Activated T-helper 17 cell treated with anti-CD3 and anti-CD28 coated beads, Interleukin-2, amount 50 U/mL, for 72 hours (primary cell): Measurements from ENCODE around the gene KCNAB1. TPM values are rescaled to one million over a fixed set of nuclear protein-coding genes. Genes with fewer than 3 reads are reported as not detected.

Experiments
- ATAC-seq: fragments of 150-1000 bp; cut with Tn5 transposase; replicated peaks from 2 replicates; pipeline ENCODE4 v1.10.0; 2021; ENCODE audit warnings: mild to moderate bottlenecking, moderate library complexity
- H3K27ac Mint-ChIP-seq: one replicate; pipeline ENCODE4 v1.8.0; 2022; ENCODE audit warnings: mixed read lengths
- H3K27me3 Mint-ChIP-seq: one replicate; pipeline ENCODE4 v1.8.0; 2022; ENCODE audit warnings: mixed read lengths
- H3K36me3 Mint-ChIP-seq: one replicate; pipeline ENCODE4 v1.8.0; 2022; ENCODE audit warnings: low read depth, mild to moderate bottlenecking, mixed read lengths
- H3K4me1 Mint-ChIP-seq: one replicate; pipeline ENCODE4 v1.8.0; 2022; ENCODE audit warnings: mixed read lengths
- H3K4me3 Mint-ChIP-seq: one replicate; pipeline ENCODE4 v1.8.0; 2022; ENCODE audit warnings: mild to moderate bottlenecking, mixed read lengths
- H3K9me3 Mint-ChIP-seq: one replicate; pipeline ENCODE4 v1.8.0; 2022; ENCODE audit warnings: mixed read lengths
- total RNA-seq, 2 donors: library from RNA; stranded (reverse); gene quantifications; one replicate each; pipeline ENCODE4 v1.2.3, GENCODE V29; 2022

Gene KCNAB1
- total RNA-seq, 2 donors from 2014 or later: not detected

- Mint-ChIP-seq H3K4me3 (no peak overlapping the region), H3K9me3 (no peaks in the 10 kb centered on the region), H3K27ac (no peak overlapping the region), H3K4me1 (no peaks in the 10 kb centered on the region), H3K36me3 (no peaks in the 10 kb centered on the region), H3K27me3 (peaks cover 4% of the 10 kb centered on the region)
- no peak for ATAC-seq
Observed at GRCh38 chr3:156304406-156304805, 184.0 kb downstream of the KCNAB1 start.

- Mint-ChIP-seq H3K36me3 (no peaks in the 10 kb centered on the region), H3K4me3 (no peak overlapping the region), H3K4me1 (no peaks in the 10 kb centered on the region), H3K27me3 (peaks cover 4% of the 10 kb centered on the region), H3K27ac (no peak overlapping the region), H3K9me3 (no peaks in the 10 kb centered on the region)
- no peak for ATAC-seq
Observed at GRCh38 chr3:156305672-156306071, 185.3 kb downstream of the KCNAB1 start.

GRCh38 chr3:156307704-156308103 lies 187.3 kb downstream of the KCNAB1 start:
- no peak for ATAC-seq
- H3K9me3 Mint-ChIP-seq: no peaks in the 10 kb centered on the region
- H3K4me3 Mint-ChIP-seq: no peak overlapping the region
- H3K27me3 Mint-ChIP-seq: no peaks in the 10 kb centered on the region
- H3K4me1 Mint-ChIP-seq: no peaks in the 10 kb centered on the region
- no peak overlapping the region for H3K27ac Mint-ChIP-seq
- H3K36me3 Mint-ChIP-seq: no peaks in the 10 kb centered on the region

- H3K9me3 Mint-ChIP-seq: no peaks in the 10 kb centered on the region
Observed at GRCh38 chr3:156311431-156311830, 191.1 kb downstream of the KCNAB1 start.

GRCh38 chr3:156311930-156312329 lies 191.6 kb downstream of the KCNAB1 start:
- H3K36me3 Mint-ChIP-seq: no peaks in the 10 kb centered on the region
- no peaks in the 10 kb centered on the region for H3K9me3 Mint-ChIP-seq
- H3K4me1 Mint-ChIP-seq: no peaks in the 10 kb centered on the region
- ATAC-seq: no peak
- no peak overlapping the region for H3K27ac Mint-ChIP-seq
- H3K4me3 Mint-ChIP-seq: no peak overlapping the region
- peaks cover 8% of the 10 kb centered on the region for H3K27me3 Mint-ChIP-seq

More at GRCh38 chr3:156311431-156311830, 191.1 kb downstream of the KCNAB1 start:
- no peaks in the 10 kb centered on the region for H3K36me3 Mint-ChIP-seq
- H3K27ac Mint-ChIP-seq: no peak overlapping the region
- no peaks in the 10 kb centered on the region for H3K4me1 Mint-ChIP-seq
- no peak for ATAC-seq
- H3K4me3 Mint-ChIP-seq: no peak overlapping the region
- peaks cover 8% of the 10 kb centered on the region for H3K27me3 Mint-ChIP-seq

GRCh38 chr3:156316076-156316475 lies 195.7 kb downstream of the KCNAB1 start:
- Mint-ChIP-seq H3K4me3 (no peak overlapping the region), H3K4me1 (no peaks in the 10 kb centered on the region), H3K36me3 (no peaks in the 10 kb centered on the region), H3K9me3 (no peaks in the 10 kb centered on the region), H3K27me3 (peaks cover 8% of the 10 kb centered on the region), H3K27ac (no peak overlapping the region)
- ATAC-seq: no peak

GRCh38 chr3:156317462-156318074 lies 197.2 kb downstream of the KCNAB1 start:
- H3K27me3 Mint-ChIP-seq: peaks cover 8% of the 10 kb centered on the region
- no peak for ATAC-seq
- no peaks in the 10 kb centered on the region for H3K9me3 Mint-ChIP-seq
- H3K4me1 Mint-ChIP-seq: no peaks in the 10 kb centered on the region
- H3K4me3 Mint-ChIP-seq: no peak overlapping the region
- no peak overlapping the region for H3K27ac Mint-ChIP-seq
- H3K36me3 Mint-ChIP-seq: no peaks in the 10 kb centered on the region

- Mint-ChIP-seq H3K4me3 (no peak overlapping the region), H3K4me1 (no peaks in the 10 kb centered on the region), H3K27ac (no peak overlapping the region), H3K9me3 (peaks cover 4% of the 10 kb centered on the region), H3K36me3 (no peaks in the 10 kb centered on the region), H3K27me3 (peaks cover 9% of the 10 kb centered on the region)
- no peak for ATAC-seq
Observed at GRCh38 chr3:156321945-156322344, 201.6 kb downstream of the KCNAB1 start.

GRCh38 chr3:156323466-156323865 lies 203.1 kb downstream of the KCNAB1 start:
- H3K27me3 Mint-ChIP-seq: peaks cover 14% of the 10 kb centered on the region
- no peaks in the 10 kb centered on the region for H3K36me3 Mint-ChIP-seq
- no peak overlapping the region for H3K4me3 Mint-ChIP-seq
- H3K9me3 Mint-ChIP-seq: peaks cover 4% of the 10 kb centered on the region
- no peak overlapping the region for H3K27ac Mint-ChIP-seq
- ATAC-seq: no peak
- H3K4me1 Mint-ChIP-seq: no peaks in the 10 kb centered on the region

GRCh38 chr3:156330415-156330814 lies 210.0 kb downstream of the KCNAB1 start:
- no peak for ATAC-seq
- no peak overlapping the region for H3K27ac Mint-ChIP-seq
- H3K4me1 Mint-ChIP-seq: no peaks in the 10 kb centered on the region
- H3K27me3 Mint-ChIP-seq: peaks cover 17% of the 10 kb centered on the region
- H3K9me3 Mint-ChIP-seq: peaks cover 4% of the 10 kb centered on the region
- H3K4me3 Mint-ChIP-seq: no peak overlapping the region
- no peaks in the 10 kb centered on the region for H3K36me3 Mint-ChIP-seq

GRCh38 chr3:156332304-156332703 lies 211.9 kb downstream of the KCNAB1 start:
- H3K27ac Mint-ChIP-seq: no peak overlapping the region
- no peak overlapping the region for H3K4me3 Mint-ChIP-seq
- peaks cover 12% of the 10 kb centered on the region for H3K27me3 Mint-ChIP-seq
- no peaks in the 10 kb centered on the region for H3K36me3 Mint-ChIP-seq
- no peak for ATAC-seq
- H3K9me3 Mint-ChIP-seq: no peaks in the 10 kb centered on the region
- H3K4me1 Mint-ChIP-seq: no peaks in the 10 kb centered on the region

GRCh38 chr3:156334841-156335545 lies 214.6 kb downstream of the KCNAB1 start:
- H3K9me3 Mint-ChIP-seq: no peaks in the 10 kb centered on the region
- no peaks in the 10 kb centered on the region for H3K4me1 Mint-ChIP-seq
- peaks cover 16% of the 10 kb centered on the region for H3K27me3 Mint-ChIP-seq
- H3K4me3 Mint-ChIP-seq: no peak overlapping the region
- no peaks in the 10 kb centered on the region for H3K36me3 Mint-ChIP-seq
- ATAC-seq: no peak
- no peak overlapping the region for H3K27ac Mint-ChIP-seq

- Mint-ChIP-seq H3K27ac (no peak overlapping the region), H3K4me1 (no peaks in the 10 kb centered on the region), H3K36me3 (no peaks in the 10 kb centered on the region), H3K9me3 (no peaks in the 10 kb centered on the region), H3K27me3 (peaks cover 25% of the 10 kb centered on the region), H3K4me3 (no peak overlapping the region)
- ATAC-seq: no peak
Observed at GRCh38 chr3:156339491-156339890, 219.1 kb downstream of the KCNAB1 start.

GRCh38 chr3:156341332-156341731 lies 221.0 kb downstream of the KCNAB1 start:
- Mint-ChIP-seq H3K27ac (no peak overlapping the region), H3K9me3 (no peaks in the 10 kb centered on the region), H3K4me1 (no peaks in the 10 kb centered on the region), H3K27me3 (peaks cover 24% of the 10 kb centered on the region), H3K4me3 (no peak overlapping the region), H3K36me3 (no peaks in the 10 kb centered on the region)
- no peak for ATAC-seq

GRCh38 chr3:156341831-156342416 lies 221.5 kb downstream of the KCNAB1 start:
- H3K4me1 Mint-ChIP-seq: no peaks in the 10 kb centered on the region
- H3K4me3 Mint-ChIP-seq: no peak overlapping the region
- no peaks in the 10 kb centered on the region for H3K36me3 Mint-ChIP-seq
- no peak for ATAC-seq
- H3K27ac Mint-ChIP-seq: no peak overlapping the region
- H3K9me3 Mint-ChIP-seq: no peaks in the 10 kb centered on the region
- peaks cover 21% of the 10 kb centered on the region for H3K27me3 Mint-ChIP-seq
